Right lung (tissue), 5 donors: Measurements from ENCODE around the gene DCTN2. TPM values are rescaled to one million over a fixed set of nuclear protein-coding genes. Genes with fewer than 3 reads are reported as not detected.

Experiments
- DNase-seq, 2 donors: peaks; one replicate each; pipeline ENCODE4 v3.0.0-alpha.2; 2013
- polyA plus RNA-seq, 5 donors: library from polyadenylated mRNA; unstranded; fragments of 120-200 nt; gene quantifications; one replicate each; pipeline versions ENCODE4 v1.2.1 to v1.2.3, GENCODE V29; 2013; ENCODE audit warnings: inconsistent platforms in 1 of 5, low replicate concordance in 1 of 5; ENCODE audit not compliant: insufficient read length in 5 of 5, insufficient read depth in 1 of 5

The DCTN2 gene
- polyA plus RNA-seq, 5 donors, result 149 to 169 (median 154) TPM

- no peak for DNase-seq
Observed at GRCh38 chr12:57530396-57531142, 16.4 kb downstream of the DCTN2 start.

GRCh38 chr12:57529831-57530230 lies 17.2 kb downstream of the DCTN2 start:
- no peak for DNase-seq

- DNase-seq, result no peak
Observed at GRCh38 chr12:57528831-57529555, 18.0 kb downstream of the DCTN2 start.

GRCh38 chr12:57528176-57528575 lies 18.8 kb downstream of the DCTN2 start:
- DNase-seq, result no peak

- DNase-seq, result no peak
Observed at GRCh38 chr12:57527184-57527583, 19.8 kb downstream of the DCTN2 start.

- DNase-seq, result no peak
Observed at GRCh38 chr12:57526477-57527126, 20.4 kb downstream of the DCTN2 start.

- no peak for DNase-seq
Observed at GRCh38 chr12:57525615-57526383, 21.2 kb downstream of the DCTN2 start.

GRCh38 chr12:57524814-57525614 lies 22.0 kb downstream of the DCTN2 start:
- DNase-seq, result no peak

GRCh38 chr12:57523706-57524614 lies 23.0 kb downstream of the DCTN2 start:
- DNase-seq, result no peak

- peak; percentile 76 to 77 for DNase-seq
Observed at GRCh38 chr12:57522887-57523705, 23.9 kb downstream of the DCTN2 start.

- DNase-seq, result peak; percentile 91
Observed at GRCh38 chr12:57522011-57522886, 24.7 kb downstream of the DCTN2 start, which contains the start of gene MBD6. TSS of gene MBD6 (plus strand) at chr12:57522824. CDS start at chr12:57524304, 1,480 bp downstream.

GRCh38 chr12:57521525-57522010 lies 25.4 kb downstream of the DCTN2 start:
- no peak for DNase-seq

- DNase-seq, result peak; percentile 99
Observed at GRCh38 chr12:57520053-57520818, 26.8 kb downstream of the DCTN2 start, which contains the start of gene DDIT3. TSS of gene DDIT3 (minus strand) at chr12:57520514. CDS start at chr12:57517406, 3,108 bp downstream.

- no peak for DNase-seq
Observed at GRCh38 chr12:57519796-57520052, 27.3 kb downstream of the DCTN2 start.

GRCh38 chr12:57518920-57519795 lies 27.8 kb downstream of the DCTN2 start:
- DNase-seq, result peak; percentile 13 to 28
